Hindlimb muscle (tissue), 1 donor: ENCODE data around the gene PCF11. TPM values are rescaled to one million over a fixed set of nuclear protein-coding genes. Genes with fewer than 3 reads are reported as not detected.
"Not testable (repeated sequence)": the region's sequence is repeated elsewhere in the genome, so short reads cannot be mapped to it uniquely, and the experiment has no call there.

Experiments used
- DNase-seq: peaks from one replicate; pipeline ENCODE4 v3.0.0-alpha.2; 2013
- polyA plus RNA-seq: library from polyadenylated mRNA; unstranded; fragments of 120-200 nt; gene quantifications from one replicate; pipeline ENCODE4 v1.2.1, GENCODE V29; 2013; ENCODE audit not compliant: insufficient read length

PCF11 gene, protein sequence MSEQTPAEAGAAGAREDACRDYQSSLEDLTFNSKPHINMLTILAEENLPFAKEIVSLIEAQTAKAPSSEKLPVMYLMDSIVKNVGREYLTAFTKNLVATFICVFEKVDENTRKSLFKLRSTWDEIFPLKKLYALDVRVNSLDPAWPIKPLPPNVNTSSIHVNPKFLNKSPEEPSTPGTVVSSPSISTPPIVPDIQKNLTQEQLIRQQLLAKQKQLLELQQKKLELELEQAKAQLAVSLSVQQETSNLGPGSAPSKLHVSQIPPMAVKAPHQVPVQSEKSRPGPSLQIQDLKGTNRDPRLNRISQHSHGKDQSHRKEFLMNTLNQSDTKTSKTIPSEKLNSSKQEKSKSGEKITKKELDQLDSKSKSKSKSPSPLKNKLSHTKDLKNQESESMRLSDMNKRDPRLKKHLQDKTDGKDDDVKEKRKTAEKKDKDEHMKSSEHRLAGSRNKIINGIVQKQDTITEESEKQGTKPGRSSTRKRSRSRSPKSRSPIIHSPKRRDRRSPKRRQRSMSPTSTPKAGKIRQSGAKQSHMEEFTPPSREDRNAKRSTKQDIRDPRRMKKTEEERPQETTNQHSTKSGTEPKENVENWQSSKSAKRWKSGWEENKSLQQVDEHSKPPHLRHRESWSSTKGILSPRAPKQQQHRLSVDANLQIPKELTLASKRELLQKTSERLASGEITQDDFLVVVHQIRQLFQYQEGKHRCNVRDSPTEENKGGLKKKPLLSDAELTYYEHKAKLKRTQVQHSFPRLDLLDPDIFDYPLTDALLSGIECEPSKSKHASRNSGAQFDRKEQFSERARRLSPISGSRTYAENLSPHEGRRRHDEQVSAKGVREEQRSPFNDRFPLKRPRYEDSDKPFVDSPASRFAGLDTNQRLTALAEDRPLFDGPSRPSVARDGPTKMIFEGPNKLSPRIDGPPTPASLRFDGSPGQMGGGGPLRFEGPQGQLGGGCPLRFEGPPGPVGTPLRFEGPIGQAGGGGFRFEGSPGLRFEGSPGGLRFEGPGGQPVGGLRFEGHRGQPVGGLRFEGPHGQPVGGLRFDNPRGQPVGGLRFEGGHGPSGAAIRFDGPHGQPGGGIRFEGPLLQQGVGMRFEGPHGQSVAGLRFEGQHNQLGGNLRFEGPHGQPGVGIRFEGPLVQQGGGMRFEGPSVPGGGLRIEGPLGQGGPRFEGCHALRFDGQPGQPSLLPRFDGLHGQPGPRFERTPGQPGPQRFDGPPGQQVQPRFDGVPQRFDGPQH (N-terminal part only)
- 37.3 TPM for polyA plus RNA-seq

DNA sequence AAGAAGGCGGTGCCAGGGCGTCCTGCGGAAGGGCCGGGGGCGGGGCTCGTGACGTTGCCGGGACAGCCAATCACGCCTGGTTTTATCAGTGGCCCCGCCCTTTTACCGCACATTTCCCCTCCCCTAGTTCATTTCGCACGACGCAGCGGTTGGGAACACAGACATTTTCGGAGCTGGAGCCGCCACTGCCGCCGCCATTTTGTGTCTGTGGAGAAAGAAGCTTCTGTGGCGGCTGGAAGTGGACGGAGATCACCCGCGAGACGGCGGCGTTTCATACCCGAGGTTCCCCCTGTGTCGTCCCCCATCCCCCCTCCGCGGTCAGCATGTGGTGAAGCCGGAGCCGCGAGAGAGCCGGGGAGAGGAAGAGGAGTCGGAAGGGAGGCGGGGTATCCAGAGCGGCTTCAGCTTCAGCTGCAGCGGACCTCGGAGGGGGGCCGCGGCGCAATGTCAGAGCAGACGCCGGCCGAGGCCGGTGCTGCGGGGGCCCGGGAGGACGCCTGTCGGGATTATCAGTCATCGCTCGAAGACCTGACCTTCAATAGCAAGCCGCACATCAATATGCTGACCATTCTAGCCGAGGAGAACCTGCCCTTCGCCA, at the start of gene PCF11:
PCF11 (plus strand) TSS at position 136 of the 598 bp plus-strand sequence; CDS start at position 445, 309 bp downstream.
- no peak for DNase-seq

DNA sequence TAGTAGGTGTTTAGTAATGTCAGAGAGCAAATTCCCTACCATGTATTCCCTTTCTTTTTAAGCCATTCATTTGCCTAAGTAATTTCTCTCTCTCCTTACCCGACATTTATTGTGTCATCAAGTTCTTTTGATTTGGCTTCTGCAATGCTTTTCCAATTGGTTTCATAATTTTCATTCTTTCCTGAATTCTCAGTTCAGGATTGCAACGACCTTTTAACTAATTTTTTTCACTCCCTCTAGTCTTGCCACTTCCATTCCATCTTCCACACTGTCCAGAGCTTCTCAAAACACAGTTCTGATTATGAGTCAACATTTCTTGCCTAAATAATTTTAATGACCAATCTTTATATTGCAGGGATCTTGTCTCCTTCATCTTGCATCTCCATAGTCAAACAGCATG, 44.0 kb upstream of the PCF11 start:
- no peak for DNase-seq

DNA sequence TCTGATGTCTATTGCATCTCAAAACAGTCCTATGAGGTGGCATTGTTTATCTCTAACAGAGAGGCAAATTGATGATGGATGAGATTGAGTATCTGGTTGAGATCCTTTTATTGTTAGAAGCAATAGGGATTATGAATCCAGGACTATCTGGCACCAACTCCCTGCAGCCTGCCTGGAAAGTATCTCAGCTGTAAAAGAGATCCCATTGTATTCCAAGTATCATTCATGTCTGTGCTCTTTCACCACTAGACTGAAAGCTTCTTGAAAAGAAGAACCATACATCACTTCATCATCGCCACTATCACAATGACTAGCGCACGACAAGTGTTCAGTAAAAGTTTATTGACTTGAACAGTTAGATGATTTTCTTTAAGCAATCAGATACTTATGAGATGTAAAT, 41.9 kb upstream of the PCF11 start:
- DNase-seq: no peak

DNA sequence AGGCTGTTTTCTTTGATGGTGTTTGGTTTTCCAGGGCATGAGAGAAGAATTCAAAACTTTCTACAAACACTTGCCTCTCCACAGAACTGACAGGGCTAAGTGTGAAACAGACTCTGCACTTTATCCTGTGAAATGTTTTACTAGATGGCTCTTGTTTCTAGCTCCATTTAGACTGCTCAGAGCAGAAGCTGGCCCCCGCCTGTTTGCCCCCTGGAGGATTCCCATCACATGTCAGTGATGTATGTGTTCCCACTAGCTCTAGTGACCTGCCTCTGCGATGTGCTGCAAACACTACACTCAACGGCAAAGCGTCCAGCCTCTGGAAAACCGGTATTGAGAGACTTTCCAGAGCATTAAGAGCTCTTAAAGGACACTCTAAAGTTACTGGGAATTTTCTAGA, 41.4 kb upstream of the PCF11 start:
- peak; percentile 5 for DNase-seq

DNA sequence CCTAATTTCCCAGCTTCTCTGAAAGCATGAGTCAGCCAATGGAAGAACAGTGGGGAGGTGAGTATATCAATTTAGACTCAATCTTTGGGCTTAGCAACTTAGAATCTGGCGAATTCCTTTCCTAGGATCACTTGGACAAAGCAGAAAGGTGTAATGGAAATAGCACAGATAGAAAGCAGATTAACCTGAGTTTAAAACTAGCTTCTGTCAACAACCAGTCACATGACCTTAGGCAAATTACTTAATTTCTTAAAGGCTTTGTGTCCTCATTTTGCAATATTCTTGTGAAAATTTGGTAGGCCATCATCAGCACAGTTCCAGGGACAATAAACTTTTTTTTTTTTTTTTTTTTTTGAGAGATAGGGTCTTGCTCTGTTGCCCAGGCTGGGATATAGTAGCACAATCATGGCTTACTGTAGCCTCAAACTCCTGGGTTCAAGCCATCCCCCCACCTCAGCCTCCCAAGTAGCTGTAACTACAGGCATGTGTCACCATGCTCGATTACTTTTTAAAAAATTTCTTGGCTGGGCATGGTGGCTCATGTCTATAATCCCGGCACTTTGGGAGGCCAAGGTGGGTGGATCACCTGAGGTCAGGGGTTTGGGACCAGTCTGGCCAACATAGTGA, 40.8 kb upstream of the PCF11 start:
- no peak for DNase-seq

DNA sequence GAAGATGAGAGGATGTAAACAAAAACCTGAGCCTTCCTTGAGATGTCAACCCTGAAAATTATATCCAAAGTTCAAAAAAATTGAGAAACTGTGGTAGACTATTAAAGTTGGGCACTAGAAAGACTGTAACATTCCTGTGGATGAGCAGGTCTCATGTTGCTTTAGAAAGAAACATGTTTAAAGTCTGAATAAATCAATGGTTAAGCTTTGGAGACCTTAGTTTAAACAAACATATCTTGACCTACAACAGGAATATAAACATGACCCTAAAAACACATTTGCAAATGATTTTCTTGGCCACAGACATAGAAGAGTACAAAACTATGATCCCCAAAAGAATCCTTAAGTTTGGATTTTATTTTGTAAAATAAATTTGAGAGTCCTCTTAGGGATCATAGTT, 38.1 kb upstream of the PCF11 start:
- no peak for DNase-seq

DNA sequence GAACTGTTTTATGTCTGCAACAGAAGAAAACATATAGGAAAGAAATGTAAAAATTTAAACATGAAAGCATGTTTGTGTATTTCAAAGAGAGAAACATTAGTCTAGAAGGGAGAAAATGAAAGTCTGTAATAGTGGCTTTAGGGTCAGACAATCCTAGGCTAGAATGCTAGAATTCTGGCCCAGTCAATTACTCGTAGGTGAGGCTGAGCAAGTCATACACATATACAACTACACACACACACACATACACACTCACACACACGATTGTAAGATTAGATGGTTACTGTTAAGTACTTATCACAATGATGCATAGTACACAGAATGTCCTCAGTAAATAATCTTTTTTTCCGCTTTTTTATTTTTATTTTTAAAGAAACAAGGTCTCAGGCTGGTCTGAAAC, 37.7 kb upstream of the PCF11 start:
- DNase-seq: no peak

DNA sequence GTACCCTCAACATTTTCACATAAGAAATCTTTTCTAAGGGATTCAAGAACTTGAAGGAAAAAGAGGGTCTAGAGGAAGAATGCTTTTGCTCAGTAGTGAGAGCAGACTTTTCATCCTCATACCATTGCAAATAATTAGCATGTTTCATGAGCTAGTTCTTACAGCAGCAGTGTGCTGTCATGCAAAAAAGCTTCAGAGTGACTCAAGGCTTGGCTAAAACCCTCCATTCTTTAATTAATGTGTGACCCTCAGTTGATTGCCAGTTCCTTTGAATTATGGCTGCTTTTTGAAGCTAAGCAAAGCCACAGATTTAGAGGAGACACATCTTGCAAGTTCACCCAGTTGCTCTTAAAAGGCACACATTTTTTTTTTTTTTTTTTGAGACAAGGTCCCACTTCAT, 36.6 kb upstream of the PCF11 start:
- DNase-seq: no peak

DNA sequence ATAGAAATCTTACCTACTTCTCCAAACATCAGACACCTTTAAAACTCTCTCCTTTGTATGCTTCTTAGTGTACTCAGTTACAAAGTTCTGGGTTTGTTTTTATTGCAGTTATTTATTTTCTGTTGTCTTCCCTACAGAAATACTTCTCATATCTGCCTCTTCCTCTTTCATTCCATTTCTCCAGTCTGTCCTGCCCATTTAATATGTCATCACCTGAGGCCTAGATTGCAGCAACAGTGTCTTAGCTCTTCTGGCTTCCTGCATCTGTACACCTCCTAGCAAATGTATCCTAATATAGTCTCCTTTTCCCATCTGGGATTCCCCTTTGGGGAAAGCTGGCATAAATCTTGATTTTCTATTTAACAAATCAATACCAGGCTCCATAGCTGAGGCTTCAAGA, 34.9 kb upstream of the PCF11 start:
- DNase-seq: no peak

DNA sequence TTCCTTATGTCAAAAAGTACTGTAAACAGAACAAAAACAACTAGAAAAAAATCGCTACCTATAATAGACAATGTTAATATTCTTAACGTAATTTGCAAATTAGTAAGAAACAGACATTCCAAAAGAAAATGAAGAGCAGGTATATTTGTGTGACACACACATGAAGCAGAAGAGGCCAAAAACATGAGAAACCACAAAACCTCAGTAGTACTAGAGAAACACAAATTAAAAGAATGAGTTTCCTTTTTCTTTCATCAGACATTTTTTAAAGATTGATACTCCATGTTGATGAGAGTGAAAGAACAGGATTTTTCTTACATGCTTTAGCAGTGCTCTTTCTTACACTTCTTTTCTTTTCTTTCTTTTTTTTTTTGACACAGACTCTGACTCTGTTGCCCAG, 34.2 kb upstream of the PCF11 start:
- DNase-seq: no peak

DNA sequence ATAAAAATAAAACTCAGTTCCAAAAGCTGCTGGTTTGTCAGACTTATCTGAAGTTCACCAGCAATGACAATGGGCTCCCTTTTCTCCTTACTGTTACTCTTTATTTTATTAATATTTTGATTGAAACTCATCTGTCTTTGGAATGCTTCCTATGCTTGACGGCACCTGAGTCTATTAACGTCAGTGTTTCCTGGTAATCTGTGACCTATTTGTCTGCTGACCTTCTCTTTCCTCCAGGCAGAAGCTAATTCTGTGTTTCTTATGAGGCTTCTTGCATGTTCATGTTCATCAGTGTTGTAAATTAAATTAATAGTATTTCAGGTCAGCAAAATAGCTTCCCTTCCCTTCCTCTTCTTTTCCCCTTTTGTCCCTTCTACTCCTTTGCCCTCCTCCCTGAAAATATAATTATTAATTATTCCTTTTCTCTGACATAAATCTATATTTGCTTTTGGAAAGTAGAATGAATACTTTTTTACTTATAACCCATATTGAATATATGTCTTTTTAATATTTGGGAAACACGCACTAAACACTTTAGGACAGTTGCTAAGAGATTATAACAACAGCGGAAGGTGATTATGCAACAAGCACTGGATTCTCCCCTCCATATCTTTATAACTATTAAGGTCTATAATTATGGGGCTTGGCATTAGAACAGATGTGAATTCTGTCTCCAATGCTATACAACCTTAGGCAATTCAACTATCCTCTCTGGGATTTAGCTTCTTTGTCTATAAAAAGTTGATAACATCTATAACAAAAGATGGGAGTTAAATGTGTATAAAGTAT, 32.1 kb upstream of the PCF11 start:
- no peak for DNase-seq

DNA sequence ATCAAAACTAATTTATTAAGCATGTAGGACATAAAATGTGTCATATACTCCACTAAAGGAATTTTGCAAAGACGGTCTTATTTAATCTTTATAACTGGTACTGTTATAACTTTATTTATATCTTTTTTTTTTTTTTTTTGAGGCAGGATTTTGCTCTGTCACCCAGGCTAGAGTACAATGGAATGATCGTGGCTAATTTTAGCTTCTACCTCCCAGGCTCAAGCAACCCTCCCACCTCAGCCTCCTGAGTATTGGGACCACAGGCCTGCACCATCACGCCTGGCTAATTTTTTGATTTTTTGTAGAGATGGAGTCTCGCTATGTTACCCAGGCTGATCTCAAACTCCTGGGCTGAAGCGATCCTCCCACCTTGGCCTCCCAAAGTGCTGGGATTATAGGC, 31.4 kb upstream of the PCF11 start:
- DNase-seq: no peak

DNA sequence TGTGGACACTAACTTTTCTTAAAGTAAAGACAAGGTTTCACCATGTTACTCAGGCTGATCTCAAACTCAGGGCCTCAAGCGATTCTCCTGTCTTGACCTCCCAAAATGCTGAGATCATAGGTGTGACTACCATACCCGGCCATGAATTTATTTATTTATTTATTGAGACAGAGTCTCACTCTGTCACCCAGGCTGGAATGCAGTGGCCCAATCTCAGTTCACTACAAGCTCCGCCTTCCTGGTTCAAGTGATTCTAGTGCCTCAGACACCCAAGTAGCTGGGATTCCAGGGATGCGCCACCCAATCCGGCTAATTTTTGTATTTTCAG, 29.7 kb upstream of the PCF11 start:
- DNase-seq: no peak

DNA sequence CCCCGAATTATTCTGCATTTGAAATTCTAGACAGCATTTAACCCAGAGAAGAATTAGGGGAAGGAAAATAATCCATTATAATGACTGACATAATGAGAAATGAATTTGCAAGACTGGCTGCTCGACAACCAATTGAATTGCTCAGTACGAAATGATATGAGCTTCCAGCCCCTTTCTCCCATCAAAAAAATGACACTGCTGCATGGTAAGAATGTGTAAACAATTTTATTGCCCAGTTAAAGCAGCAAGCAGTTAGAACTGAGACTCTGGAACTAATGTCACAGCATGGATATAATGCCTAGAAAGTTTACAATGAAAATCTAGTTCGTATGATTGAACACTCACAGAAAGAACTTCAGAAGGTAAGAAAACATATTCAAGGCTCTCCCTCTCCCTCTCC, 24.7 kb upstream of the PCF11 start:
- DNase-seq: no peak

DNA sequence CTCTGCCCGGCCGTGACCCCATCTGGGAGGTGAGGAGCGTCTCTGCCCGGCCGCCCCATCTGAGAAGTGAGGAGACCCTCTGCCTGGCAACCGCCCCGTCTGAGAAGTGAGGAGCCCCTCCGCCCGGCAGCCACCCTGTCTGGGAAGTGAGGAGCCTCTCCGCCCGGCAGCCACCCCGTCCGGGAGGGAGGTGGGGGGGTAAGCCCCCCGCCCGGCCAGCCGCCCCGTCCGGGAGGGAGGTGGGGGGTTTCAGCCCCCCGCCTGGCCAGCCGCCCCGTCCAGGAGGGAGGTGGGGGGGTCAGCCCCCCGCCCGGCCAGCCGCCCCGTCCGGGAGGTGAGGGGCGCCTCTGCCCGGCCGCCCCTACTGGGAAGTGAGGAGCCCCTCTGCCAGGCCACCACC, 23.7 kb upstream of the PCF11 start:
- not testable (repeated sequence) for DNase-seq

DNA sequence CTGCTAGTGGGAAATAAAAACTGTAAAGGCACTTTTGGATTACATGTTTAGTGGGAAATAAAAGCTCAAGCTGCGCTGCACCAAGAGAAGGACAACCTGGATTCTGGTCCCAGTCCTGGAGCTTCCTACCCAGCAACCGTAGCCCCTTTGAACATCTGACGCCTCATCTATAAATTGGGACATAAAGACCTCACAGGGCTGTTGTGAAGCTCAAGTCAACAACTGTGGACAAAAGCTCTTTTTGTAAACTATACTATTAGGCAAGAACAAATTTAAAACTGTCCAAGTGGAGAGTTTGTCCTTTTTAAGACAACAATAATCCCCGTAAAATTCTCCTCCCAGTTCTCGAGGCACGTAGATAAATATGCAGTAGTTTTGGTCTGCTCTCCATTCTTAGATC, 17.6 kb upstream of the PCF11 start:
- DNase-seq: no peak

DNA sequence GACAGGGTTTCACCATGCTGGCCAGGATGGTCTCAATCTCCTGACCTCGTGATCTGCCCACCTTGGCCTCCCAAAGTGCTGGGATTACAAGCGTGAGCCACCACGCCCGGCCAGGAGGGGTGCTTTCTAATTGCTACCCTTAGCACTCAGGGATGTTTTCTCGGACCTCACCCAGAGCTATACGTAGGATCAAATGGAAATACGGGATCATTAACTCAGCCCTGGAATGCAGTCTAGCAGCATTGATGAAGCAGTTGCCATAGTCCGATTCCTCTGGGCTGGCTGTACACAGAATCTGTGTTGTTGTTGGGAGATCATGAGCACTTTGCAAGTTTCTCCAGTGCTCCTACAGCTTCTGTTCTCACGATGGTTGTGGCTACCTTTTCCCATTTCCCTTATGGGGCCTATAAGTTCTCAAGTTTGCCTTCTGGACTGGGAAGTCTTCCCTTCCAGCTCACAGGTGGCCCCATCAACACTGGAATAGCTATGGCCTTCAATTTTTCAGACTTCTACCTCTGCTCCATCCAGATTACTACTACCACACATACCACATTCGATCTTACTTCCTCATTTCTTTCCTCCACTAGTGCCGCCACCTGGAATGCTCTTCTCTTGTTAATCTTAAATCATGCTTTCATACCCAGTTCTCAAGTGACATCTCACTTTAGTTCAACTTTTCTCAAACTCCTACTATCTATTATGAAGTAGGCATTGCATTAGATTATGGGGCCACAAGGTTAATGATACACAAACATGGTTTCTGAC, 16.1 kb upstream of the PCF11 start:
- no peak for DNase-seq

DNA sequence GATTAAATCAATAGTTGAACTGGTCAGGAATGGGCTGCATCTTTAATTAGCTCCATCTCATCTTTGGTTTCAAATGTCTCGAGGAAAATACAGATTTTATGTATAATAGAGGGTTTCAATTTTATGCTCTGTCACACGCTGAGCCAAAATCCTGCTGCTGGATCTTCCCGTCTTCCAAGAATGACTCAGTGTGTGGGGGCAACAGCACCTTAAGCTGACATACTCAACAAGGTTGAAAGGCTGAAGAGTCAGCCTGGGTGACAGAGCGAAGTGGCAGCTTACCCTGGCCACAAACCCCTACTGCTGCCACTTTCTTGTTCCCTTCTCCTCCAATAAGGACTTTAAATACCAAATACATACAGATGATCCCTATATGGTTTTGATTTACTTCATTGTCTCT, 9.0 kb upstream of the PCF11 start:
- DNase-seq: no peak

DNA sequence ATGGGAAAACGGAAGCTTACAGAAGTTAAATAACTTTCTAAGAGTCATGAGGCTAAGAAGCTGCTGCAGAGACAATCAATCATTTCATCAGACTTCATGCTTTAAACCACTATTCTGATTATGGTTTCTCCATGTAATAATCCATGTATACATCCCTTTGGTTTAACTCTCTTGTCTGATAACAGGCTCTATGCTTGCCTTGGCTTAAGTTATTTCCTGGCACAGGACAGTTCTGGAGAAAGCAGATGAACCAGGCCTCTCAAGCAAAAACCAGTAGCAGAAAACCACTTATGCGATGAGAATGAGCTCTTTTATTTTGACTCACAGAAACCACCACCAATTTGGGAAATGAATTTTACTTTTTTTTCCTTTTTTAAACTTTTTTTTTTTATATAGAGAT, 6.5 kb upstream of the PCF11 start:
- DNase-seq: no peak

DNA sequence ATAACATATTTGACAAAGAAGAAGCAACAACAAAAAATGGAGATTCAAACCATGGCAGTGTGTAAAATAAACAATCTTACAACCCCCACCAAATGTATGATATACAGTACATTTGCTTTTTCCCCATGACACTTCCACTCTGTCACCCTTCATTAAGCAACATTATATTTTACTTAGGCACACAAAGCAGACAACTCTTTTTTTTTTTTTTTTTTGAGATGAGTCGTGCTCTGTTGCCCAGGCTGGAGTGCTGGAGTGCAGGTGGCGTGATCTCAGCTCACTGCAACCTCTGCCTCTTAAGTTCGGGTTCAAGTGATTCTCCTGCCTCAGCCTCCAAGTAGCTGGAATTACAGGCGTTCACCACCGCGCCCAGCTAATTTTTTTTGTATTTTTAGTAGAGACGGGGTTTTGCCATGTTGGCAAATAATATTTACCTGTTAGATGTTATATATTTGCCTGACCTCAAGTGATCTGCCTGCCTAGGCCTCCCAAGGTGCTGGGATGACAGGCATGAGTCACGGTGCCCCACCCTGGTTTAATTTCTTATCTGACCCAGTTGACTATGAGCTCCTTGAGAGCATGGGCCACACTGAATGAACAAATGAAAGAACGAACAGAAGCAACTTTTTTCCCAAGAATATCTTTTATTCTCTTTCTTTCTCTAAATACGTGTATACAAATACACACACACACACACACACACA, 5.5 kb upstream of the PCF11 start:
- DNase-seq: no peak
